WTC11 (cell line): Measurements from ENCODE around the gene GOLPH3L. TPM values are rescaled to one million over a fixed set of nuclear protein-coding genes. Genes with fewer than 3 reads are reported as not detected.

Experiments
- ATAC-seq: fragments of 200-7000 bp; cut with Tn5 transposase; 2 replicates; pipeline ENCODE4 v1.10.0; 2021; ENCODE audit warnings: mild to moderate bottlenecking, moderate library complexity
- CTCF ChIA-PET: fragments of 300-600 bp; sonication (Branson Sonifier 250); formaldehyde crosslinking; loops from one replicate; lab custom pipeline; 2021; ENCODE audit warnings: antibody characterized with exemption; lab: Charles Lee
- POLR2A ChIA-PET: fragments of 350-600 bp; sonication (Branson Sonifier 250); formaldehyde crosslinking; loops from one replicate; lab custom pipeline; 2021; ENCODE audit warnings: antibody characterized with exemption; lab: Charles Lee
- DNase-seq: peaks from one replicate; pipeline ENCODE4 v3.0.0; 2021; ENCODE audit warnings: low spot score
- H3K27ac Mint-ChIP-seq: 2 replicates; pipeline ENCODE4 v1.8.0; 2021; ENCODE audit warnings: mixed read lengths
- H3K27me3 Mint-ChIP-seq: 2 replicates; pipeline ENCODE4 v1.8.0; 2021; ENCODE audit warnings: low read depth, mild to moderate bottlenecking, moderate library complexity, mixed read lengths
- H3K36me3 Mint-ChIP-seq: 2 replicates; pipeline ENCODE4 v1.8.0; 2021; ENCODE audit warnings: mixed read lengths
- H3K4me1 Mint-ChIP-seq: 2 replicates; pipeline ENCODE4 v1.8.0; 2022; ENCODE audit warnings: mixed read lengths
- H3K4me3 Mint-ChIP-seq: 2 replicates; pipeline ENCODE4 v1.8.0; 2021; ENCODE audit warnings: mild to moderate bottlenecking, moderate library complexity, mixed read lengths
- H3K9me3 Mint-ChIP-seq: 2 replicates; pipeline ENCODE4 v1.8.0; 2021; ENCODE audit warnings: mixed read lengths
- ARID4B ChIP-seq: sonication (generic); formaldehyde crosslinking; IDR thresholded peaks from 2 replicates; pipeline ENCODE4 v1.8.0; 2023; ENCODE audit warnings: missing genetic modification reagents, mild to moderate bottlenecking, borderline replicate concordance
- ATF3 ChIP-seq: sonication (generic); formaldehyde crosslinking; conservative IDR thresholded peaks from 2 replicates; pipeline ENCODE4 v1.8.1; 2022; ENCODE audit warnings: mild to moderate bottlenecking, missing genetic modification reagents
- CDX4 ChIP-seq: fragments of 250-450 bp; sonication (Bioruptor Pico); IDR thresholded peaks from 2 replicates; pipeline ENCODE4 v1.9.0; 2021; ENCODE audit warnings: moderate library complexity, mild to moderate bottlenecking, inconsistent platforms, borderline replicate concordance
- CREB1 ChIP-seq: sonication (generic); formaldehyde crosslinking; IDR thresholded peaks from 2 replicates; pipeline ENCODE4 v1.8.0; 2023; ENCODE audit warnings: mild to moderate bottlenecking, missing genetic modification reagents
- CTCF ChIP-seq: fragments of 200-600 bp; IDR thresholded peaks from 2 replicates; pipeline ENCODE4 v1.8.0; 2022; ENCODE audit warnings: antibody characterized with exemption
- EMX1 ChIP-seq: fragments of 250-450 bp; sonication (Bioruptor Pico); IDR thresholded peaks from 2 replicates; pipeline ENCODE4 v1.8.0; 2021; ENCODE audit warnings: mild to moderate bottlenecking
- FOXK1 ChIP-seq: sonication (generic); formaldehyde crosslinking; IDR thresholded peaks from 2 replicates; pipeline ENCODE4 v1.8.0; 2022; ENCODE audit warnings: mild to moderate bottlenecking, moderate library complexity, missing genetic modification reagents
- FOXP4 ChIP-seq: sonication (generic); formaldehyde crosslinking; IDR thresholded peaks from 2 replicates; pipeline ENCODE4 v1.8.0; 2022; ENCODE audit warnings: mild to moderate bottlenecking, missing genetic modification reagents
- HMGA2 ChIP-seq: fragments of 250-450 bp; sonication (Bioruptor Pico); IDR thresholded peaks from 2 replicates; pipeline ENCODE4 v1.4.0; 2021; ENCODE audit warnings: mild to moderate bottlenecking, moderate library complexity
- IRF2 ChIP-seq: sonication (generic); formaldehyde crosslinking; IDR thresholded peaks from 2 replicates; pipeline ENCODE4 v1.8.0; 2022; ENCODE audit warnings: low read depth, missing genetic modification reagents, borderline replicate concordance
- NR2C2 ChIP-seq: sonication (generic); formaldehyde crosslinking; IDR thresholded peaks from 2 replicates; pipeline ENCODE4 v1.8.0; 2022; ENCODE audit warnings: mild to moderate bottlenecking, missing genetic modification reagents
- OVOL2 ChIP-seq: fragments of 250-450 bp; sonication (Bioruptor Pico); IDR thresholded peaks from 2 replicates; pipeline ENCODE4 v1.9.0; 2021; ENCODE audit warnings: mild to moderate bottlenecking, borderline replicate concordance
- TP53 ChIP-seq: sonication (generic); formaldehyde crosslinking; IDR thresholded peaks from 2 replicates; pipeline ENCODE4 v1.8.1; 2023; ENCODE audit warnings: mild to moderate bottlenecking, missing genetic modification reagents
- ZMAT4 ChIP-seq: fragments of 250-450 bp; sonication (Bioruptor Pico); IDR thresholded peaks from 2 replicates; pipeline ENCODE4 v1.9.0; 2021; ENCODE audit warnings: mild to moderate bottlenecking
- ZNF232 ChIP-seq: sonication (generic); formaldehyde crosslinking; IDR thresholded peaks from 2 replicates; pipeline ENCODE4 v1.8.0; 2022; ENCODE audit warnings: mild to moderate bottlenecking, missing genetic modification reagents
- ZNF317 ChIP-seq: sonication (generic); formaldehyde crosslinking; IDR thresholded peaks from 2 replicates; pipeline ENCODE4 v1.8.1; 2023; ENCODE audit warnings: low read depth, mild to moderate bottlenecking, moderate library complexity, missing genetic modification reagents, borderline replicate concordance
- ZNF423 ChIP-seq: fragments of 250-450 bp; sonication (Bioruptor Pico); IDR thresholded peaks from 2 replicates; pipeline ENCODE4 v2.1.2; 2022; ENCODE audit warnings: mild to moderate bottlenecking, moderate library complexity
- total RNA-seq: library from RNA; stranded (reverse); gene quantifications from 3 replicates; pipeline ENCODE4 v1.2.3, GENCODE V29; 2021

The GOLPH3L gene
- total RNA-seq, 1 experiment from 2014 or later: 39.5 TPM

GRCh38 chr1:150696162-150696561 is 792 bp downstream of the GOLPH3L start:
- Mint-ChIP-seq H3K36me3 (peaks cover 40% of the 10 kb centered on the region), H3K27me3 (no peaks in the 10 kb centered on the region), H3K9me3 (no peaks in the 10 kb centered on the region), H3K4me1 (peaks cover 8% of the 10 kb centered on the region), H3K27ac (peak overlapping the region; percentile 92), H3K4me3 (peak overlapping the region; percentile 92)
- TF ChIP-seq ZNF423 (CRISPR knock-in tag): no peak
- no peak for TF ChIP-seq ARID4B
- no peak for TF ChIP-seq ATF3 (CRISPR knock-in tag)
- TF ChIP-seq OVOL2 (CRISPR knock-in tag): no peak
- TF ChIP-seq ZNF232 (CRISPR knock-in tag): no peak
- no peak for TF ChIP-seq ZNF317 (CRISPR knock-in tag)
- TF ChIP-seq NR2C2 (CRISPR knock-in tag): no peak
- TF ChIP-seq EMX1: no peak
- no peak for DNase-seq
- POLR2A ChIA-PET: interaction anchor here (1.1 to 1.2 kb wide), 2 partner anchors 12 to 117 kb away, joined by 4 to 7 read pairs; partner anchors contain the start of gene MCL1
- CTCF ChIA-PET: interaction anchor here (0.7 to 1.4 kb wide), 2 partner anchors 117 kb away, joined by 3 to 13 read pairs; no protein-coding TSS in a partner anchor
- no peak for ATAC-seq

- peaks cover 43% of the 10 kb centered on the region for H3K36me3 Mint-ChIP-seq
- H3K27me3 Mint-ChIP-seq: no peaks in the 10 kb centered on the region
- no peak for ATAC-seq
- peak overlapping the region; percentile 15 for H3K27ac Mint-ChIP-seq
- TF ChIP-seq FOXP4 (CRISPR knock-in tag) (no peak), CDX4 (CRISPR knock-in tag) (no peak), ZMAT4 (CRISPR knock-in tag) (no peak), CREB1 (no peak), HMGA2 (CRISPR knock-in tag) (no peak), FOXK1 (CRISPR knock-in tag) (no peak), IRF2 (no peak), EMX1 (no peak), CTCF (no peak), TP53 (CRISPR knock-in tag) (no peak), ATF3 (CRISPR knock-in tag) (no peak)
- H3K4me1 Mint-ChIP-seq: peaks cover 8% of the 10 kb centered on the region
- H3K4me3 Mint-ChIP-seq: peak overlapping the region; percentile 62
- DNase-seq: no peak
- CTCF ChIA-PET: interaction anchor here (0.7 kb wide), 1 partner anchor 118 kb away, joined by 3 read pairs; no protein-coding TSS in a partner anchor
- H3K9me3 Mint-ChIP-seq: no peaks in the 10 kb centered on the region
- POLR2A ChIA-PET: interaction anchor here (1.1 kb wide), 1 partner anchor 116 kb away, joined by 4 read pairs; the partner anchor contains the start of gene MCL1
Measured at GRCh38 chr1:150695561-150695960, 1.4 kb downstream of the GOLPH3L start.
